Brain microvascular endothelial cell (primary cell): ENCODE data around the gene EIF2B1.

Experiments used
- DNase-seq: peaks from one replicate; pipeline ENCODE4 v3.0.0-alpha.2; 2020
- H3K27ac ChIP-seq: fragments of 250-450 bp; sonication (Bioruptor Pico); 2 replicates; pipeline ENCODE4 v1.5.1; 2020; ENCODE audit warnings: mild to moderate bottlenecking, moderate library complexity
- H3K27me3 ChIP-seq: fragments of 250-450 bp; sonication (Bioruptor Pico); replicated peaks from 2 replicates; pipeline ENCODE4 v1.5.1; 2020; ENCODE audit warnings: mild to moderate bottlenecking
- H3K36me3 ChIP-seq: fragments of 250-450 bp; sonication (Bioruptor Pico); replicated peaks from 2 replicates; pipeline ENCODE4 v1.5.1; 2020; ENCODE audit warnings: mild to moderate bottlenecking
- H3K4me3 ChIP-seq: 2 replicates; pipeline ENCODE4 v1.5.1; 2011; ENCODE audit warnings: low read depth, mild to moderate bottlenecking, control low read depth, low read length, moderate library complexity
- in situ Hi-C: cut with HindIII; loops from 2 replicates; pipeline ENCODE4 v1.10.0; 2017; ENCODE audit warnings: low sequenced_read_pairs, low pct_ligation_motif_present
- TF ChIP-seq, protein P1 (sequence below): IDR thresholded peaks from 2 replicates; pipeline ENCODE4 v1.5.1; 2011; ENCODE audit warnings: low read depth, mild to moderate bottlenecking, moderate library complexity, low read length, control low read depth, inconsistent platforms; ENCODE audit errors: missing control alignments

EIF2B1 gene

DNA sequence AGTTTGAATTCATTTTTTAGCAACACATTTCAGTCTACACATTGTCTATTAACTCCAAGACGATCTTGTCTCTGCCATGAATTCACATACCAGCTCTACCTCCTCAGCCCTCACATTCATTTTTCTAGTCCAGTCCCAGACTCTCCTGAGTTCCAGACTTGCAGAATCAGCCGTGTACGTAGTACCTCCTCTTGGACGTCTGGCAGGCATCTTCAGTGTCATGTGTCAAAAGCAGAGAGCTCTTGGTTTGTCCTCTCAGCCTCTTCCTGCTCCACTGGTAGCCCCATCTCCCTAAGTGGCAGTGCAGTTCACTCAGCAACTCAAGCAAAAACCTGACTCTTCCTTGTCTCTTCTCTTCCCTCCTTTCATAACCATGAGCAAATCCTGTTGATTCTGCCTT, 22.9 kb upstream of the EIF2B1 start:
- H3K4me3 ChIP-seq, result no peak overlapping the region
- no peak for DNase-seq
- H3K36me3 ChIP-seq, result peaks cover 21% of the 10 kb centered on the region
- TF ChIP-seq, protein P1, sequence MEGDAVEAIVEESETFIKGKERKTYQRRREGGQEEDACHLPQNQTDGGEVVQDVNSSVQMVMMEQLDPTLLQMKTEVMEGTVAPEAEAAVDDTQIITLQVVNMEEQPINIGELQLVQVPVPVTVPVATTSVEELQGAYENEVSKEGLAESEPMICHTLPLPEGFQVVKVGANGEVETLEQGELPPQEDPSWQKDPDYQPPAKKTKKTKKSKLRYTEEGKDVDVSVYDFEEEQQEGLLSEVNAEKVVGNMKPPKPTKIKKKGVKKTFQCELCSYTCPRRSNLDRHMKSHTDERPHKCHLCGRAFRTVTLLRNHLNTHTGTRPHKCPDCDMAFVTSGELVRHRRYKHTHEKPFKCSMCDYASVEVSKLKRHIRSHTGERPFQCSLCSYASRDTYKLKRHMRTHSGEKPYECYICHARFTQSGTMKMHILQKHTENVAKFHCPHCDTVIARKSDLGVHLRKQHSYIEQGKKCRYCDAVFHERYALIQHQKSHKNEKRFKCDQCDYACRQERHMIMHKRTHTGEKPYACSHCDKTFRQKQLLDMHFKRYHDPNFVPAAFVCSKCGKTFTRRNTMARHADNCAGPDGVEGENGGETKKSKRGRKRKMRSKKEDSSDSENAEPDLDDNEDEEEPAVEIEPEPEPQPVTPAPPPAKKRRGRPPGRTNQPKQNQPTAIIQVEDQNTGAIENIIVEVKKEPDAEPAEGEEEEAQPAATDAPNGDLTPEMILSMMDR, result no peak
- H3K27ac ChIP-seq, result no peak overlapping the region
- in situ Hi-C loops, result no loop called here
- no peaks in the 10 kb centered on the region for H3K27me3 ChIP-seq

DNA sequence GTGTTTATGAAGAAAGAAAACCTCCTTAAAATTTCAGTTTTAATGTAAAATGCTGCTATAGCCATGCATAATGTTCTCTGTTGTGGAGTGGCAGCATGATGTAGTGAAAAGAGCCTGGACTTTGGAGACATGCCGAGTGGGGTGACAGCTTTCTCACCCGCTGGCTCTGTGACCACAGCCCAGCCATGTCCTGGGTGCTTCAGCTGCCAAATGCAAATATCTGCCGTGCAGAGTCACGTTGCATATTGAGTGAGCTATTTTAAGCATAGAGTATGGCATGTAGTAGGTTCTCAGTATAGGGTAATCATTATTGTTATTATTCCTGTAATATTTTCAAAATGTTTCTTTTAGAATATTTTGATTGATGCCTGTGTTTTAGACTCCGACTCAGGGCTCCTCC, 21.9 kb upstream of the EIF2B1 start:
- no peak overlapping the region for H3K27ac ChIP-seq
- no peak for DNase-seq
- H3K36me3 ChIP-seq, result peaks cover 28% of the 10 kb centered on the region
- in situ Hi-C loops, result no loop called here
- no peaks in the 10 kb centered on the region for H3K27me3 ChIP-seq
- TF ChIP-seq, protein P1, result no peak
- no peak overlapping the region for H3K4me3 ChIP-seq

DNA sequence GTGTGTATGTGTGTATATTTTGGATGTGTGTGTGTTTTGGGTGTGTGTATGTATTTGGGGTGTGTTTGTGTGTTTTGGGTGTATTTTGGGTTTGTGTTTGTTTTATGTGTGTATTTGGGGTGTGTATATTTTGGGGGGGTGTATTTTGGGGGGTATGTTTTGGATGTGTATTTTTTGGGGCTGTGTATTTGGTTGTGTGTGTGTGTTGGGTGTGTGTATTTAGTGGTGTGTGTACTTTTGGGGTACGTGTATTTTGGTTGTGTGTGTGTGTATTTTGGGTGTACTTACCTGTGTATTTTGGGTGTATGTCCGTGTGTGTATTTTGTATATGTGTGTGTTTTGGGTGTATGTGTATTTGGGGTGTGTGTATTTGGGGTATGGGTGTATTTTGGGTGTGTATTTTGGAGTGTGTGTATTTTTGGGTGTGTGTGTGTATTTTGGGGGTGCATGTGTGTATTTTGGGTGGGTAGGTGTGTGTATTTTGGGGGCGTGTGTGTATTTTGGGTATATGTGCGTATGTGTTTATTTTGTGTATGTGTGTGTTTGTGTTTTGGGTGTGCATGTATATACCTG, 20.7 kb upstream of the EIF2B1 start:
- H3K27me3 ChIP-seq, result no peaks in the 10 kb centered on the region
- TF ChIP-seq, protein P1, result no peak
- H3K27ac ChIP-seq, result no peak overlapping the region
- H3K4me3 ChIP-seq, result no peak overlapping the region
- no peak for DNase-seq
- peaks cover 36% of the 10 kb centered on the region for H3K36me3 ChIP-seq
- in situ Hi-C loops, result no loop called here

DNA sequence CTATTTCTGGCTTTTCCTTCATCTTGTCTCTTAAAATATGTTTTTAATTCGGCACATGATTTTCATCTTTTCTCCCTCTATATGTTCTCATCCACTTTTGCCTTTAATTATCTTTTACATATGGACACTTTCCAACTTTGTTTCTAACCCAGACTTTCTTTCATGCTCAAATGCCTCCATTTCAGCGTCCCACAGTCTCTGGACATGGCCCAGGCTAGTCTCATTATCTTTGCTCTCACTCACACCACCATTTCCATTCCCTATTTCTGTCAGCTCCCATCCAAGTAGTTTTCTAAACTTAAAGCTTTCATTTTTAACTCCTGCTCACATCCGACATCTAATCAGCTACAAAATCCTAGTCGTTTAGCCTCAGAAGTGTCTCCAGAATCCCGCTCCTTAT, 14.9 kb upstream of the EIF2B1 start:
- DNase-seq, result no peak
- TF ChIP-seq, protein P1, result no peak
- Histone ChIP-seq H3K27me3 (no peaks in the 10 kb centered on the region), H3K36me3 (peaks cover 45% of the 10 kb centered on the region), H3K27ac (no peak overlapping the region), H3K4me3 (no peak overlapping the region)
- in situ Hi-C loops, result no loop called here

DNA sequence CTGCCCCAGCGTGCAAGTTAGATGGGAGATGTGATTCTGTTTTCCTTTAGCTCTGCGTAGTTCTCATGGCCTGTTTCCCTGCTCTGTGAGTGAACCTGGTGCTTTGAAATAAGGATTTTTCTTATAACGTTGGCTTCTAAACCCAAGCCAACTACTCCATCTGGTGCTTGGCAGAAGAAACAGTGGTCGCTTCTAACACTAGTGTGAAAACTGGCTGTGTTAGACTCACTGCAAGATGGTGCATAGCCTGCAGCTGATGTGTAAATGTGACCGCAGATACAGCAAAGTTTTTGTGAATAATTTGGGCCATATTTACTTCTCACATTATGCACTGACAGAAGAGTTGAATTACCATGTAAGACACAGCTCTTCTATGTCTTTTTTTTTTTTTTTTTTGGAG, 12.4 kb upstream of the EIF2B1 start:
- TF ChIP-seq, protein P1, result no peak
- H3K27me3 ChIP-seq, result no peaks in the 10 kb centered on the region
- no peak for DNase-seq
- in situ Hi-C loops, result no loop called here
- no peak overlapping the region for H3K4me3 ChIP-seq
- H3K27ac ChIP-seq, result no peak overlapping the region
- H3K36me3 ChIP-seq, result peaks cover 40% of the 10 kb centered on the region

DNA sequence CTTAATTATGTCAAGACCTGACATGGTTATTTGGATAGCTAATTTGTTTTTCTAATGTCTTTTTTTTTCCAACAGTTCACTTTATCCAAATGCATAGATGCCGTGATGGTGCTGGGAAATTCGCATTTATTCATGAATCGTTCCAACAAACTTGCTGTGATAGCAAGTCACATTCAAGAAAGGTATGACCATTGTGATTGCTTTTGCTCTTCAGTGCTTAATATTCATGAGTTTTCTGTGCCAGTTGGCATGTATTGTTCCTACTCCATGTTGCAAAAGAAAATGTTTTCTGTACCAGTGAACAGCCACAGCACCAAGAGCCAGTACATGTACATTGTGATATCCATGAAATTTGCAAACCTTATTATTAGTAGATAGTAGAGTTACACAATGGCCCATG, 11.9 kb upstream of the EIF2B1 start:
- Histone ChIP-seq H3K27ac (no peak overlapping the region), H3K4me3 (no peak overlapping the region), H3K36me3 (peaks cover 35% of the 10 kb centered on the region), H3K27me3 (no peaks in the 10 kb centered on the region)
- in situ Hi-C loops, result no loop called here
- DNase-seq, result no peak
- TF ChIP-seq, protein P1, result no peak
